Measurements from ENCODE around the gene ADNP. TPM values are rescaled to one million over a fixed set of nuclear protein-coding genes. Genes with fewer than 3 reads are reported as not detected.

The ADNP gene
- total RNA-seq, 1 donor from 2014 or later, result 132 TPM

DNA sequence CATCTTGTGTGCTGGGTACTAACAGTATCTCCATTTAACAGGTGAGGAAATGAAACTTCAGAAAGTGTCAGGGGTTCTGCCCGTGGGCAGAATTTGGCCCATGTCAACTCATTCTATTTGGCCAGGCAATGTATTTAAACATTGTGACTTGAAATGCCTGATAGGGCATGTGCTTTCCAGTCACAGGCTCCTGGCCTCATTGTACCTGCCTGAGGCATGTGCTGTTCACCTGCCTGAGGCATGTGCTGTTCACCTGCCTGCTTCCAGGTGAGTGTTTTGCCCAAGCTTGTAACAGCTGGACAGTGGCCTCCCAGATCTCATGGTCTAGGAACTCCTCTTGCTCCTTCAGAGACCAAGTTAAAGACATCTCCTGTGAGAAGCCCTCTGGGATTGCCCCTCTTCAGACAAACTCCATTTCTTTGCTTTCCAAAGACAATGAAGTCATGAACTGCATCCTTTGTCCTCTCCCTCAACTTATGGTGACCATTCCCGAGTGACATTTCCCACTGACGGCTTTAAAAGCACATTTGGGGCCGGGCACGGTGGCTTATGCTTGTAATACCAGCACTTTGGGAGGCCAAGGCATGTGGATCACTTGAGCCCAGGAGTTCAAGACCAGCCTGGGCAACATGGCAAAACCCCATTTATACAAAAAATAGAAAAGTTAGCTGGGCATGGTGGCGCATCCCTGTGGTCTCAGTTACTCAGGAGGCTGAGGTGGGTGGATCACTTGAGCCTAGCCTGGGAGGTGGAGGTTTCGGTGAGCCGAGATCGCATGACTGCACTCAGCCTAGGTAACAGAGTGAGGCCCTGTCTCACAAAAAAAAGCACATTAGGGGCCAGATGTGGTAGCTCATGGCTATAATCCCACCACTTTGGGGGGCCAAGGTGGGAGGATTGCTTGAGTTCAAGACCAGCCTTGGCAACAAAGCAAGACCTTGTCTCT, 87.6 kb downstream of the ADNP start:
- Mint-ChIP-seq H3K36me3 (ENCODE audit: low read depth) (no peaks in the 10 kb centered on the region), H3K27me3 (ENCODE audit: low read depth) (no peaks in the 10 kb centered on the region), H3K4me3 (no peak overlapping the region), H3K27ac (ENCODE audit: unreplicated experiment) (no peak overlapping the region), H3K4me1 (peaks cover 5% of the 10 kb centered on the region), H3K9me3 (no peaks in the 10 kb centered on the region)
- no peak for DNase-seq (ENCODE audit: low read depth, low spot score)
- no peak for TF ChIP-seq CTCF (conservative IDR thresholded peaks at IDR 0.05)

DNA sequence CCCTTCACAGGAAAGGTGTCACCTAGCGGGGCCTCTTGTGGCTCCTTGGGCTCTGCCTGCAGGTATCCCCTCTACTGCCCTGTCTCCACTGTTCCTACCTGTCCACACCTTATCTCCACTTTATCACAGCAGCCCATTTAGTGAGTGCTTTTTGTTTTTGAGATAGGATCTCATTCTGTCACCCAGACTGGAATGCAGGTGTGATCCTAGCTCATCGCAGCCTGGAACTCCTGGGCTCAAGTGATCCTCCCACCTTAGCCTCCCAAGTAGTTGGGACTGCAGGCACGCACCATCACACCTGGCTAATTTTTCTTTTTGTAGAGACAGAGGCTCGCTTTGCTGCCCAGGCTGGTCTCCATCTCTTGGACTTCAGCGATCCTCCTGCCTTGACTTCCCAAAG, 88.4 kb downstream of the ADNP start:
- Mint-ChIP-seq H3K9me3 (no peaks in the 10 kb centered on the region), H3K27me3 (ENCODE audit: low read depth) (no peaks in the 10 kb centered on the region), H3K4me1 (no peaks in the 10 kb centered on the region), H3K36me3 (ENCODE audit: low read depth) (no peaks in the 10 kb centered on the region), H3K27ac (ENCODE audit: unreplicated experiment) (no peak overlapping the region), H3K4me3 (no peak overlapping the region)
- no peak for TF ChIP-seq CTCF (conservative IDR thresholded peaks at IDR 0.05)
- DNase-seq (ENCODE audit: low read depth, low spot score), result no peak

Other genes starting within 250 kb of the ADNP start
- 0.43 and 0.44 TPM in 2 replicates for gene RIPOR3, start 239.9 kb downstream of the ADNP start, total RNA-seq
- gene PARD6B, start 199.9 kb downstream of the ADNP start, total RNA-seq, result 9.5 and 9.8 TPM in 2 replicates
- 7.3 and 9.0 TPM in 2 replicates for gene BCAS4, start 136.4 kb downstream of the ADNP start, total RNA-seq
- gene DPM1, start 27.1 kb upstream of the ADNP start, total RNA-seq, result 42.9 and 48.3 TPM in 2 replicates
- 6.1 and 6.5 TPM in 2 replicates for gene MOCS3, start 27.4 kb upstream of the ADNP start, total RNA-seq
- gene KCNG1, start 91.7 kb upstream of the ADNP start, total RNA-seq, result 4.5 and 5.8 TPM in 2 replicates